ENCODE results near the gene ZPR1.

DNA sequence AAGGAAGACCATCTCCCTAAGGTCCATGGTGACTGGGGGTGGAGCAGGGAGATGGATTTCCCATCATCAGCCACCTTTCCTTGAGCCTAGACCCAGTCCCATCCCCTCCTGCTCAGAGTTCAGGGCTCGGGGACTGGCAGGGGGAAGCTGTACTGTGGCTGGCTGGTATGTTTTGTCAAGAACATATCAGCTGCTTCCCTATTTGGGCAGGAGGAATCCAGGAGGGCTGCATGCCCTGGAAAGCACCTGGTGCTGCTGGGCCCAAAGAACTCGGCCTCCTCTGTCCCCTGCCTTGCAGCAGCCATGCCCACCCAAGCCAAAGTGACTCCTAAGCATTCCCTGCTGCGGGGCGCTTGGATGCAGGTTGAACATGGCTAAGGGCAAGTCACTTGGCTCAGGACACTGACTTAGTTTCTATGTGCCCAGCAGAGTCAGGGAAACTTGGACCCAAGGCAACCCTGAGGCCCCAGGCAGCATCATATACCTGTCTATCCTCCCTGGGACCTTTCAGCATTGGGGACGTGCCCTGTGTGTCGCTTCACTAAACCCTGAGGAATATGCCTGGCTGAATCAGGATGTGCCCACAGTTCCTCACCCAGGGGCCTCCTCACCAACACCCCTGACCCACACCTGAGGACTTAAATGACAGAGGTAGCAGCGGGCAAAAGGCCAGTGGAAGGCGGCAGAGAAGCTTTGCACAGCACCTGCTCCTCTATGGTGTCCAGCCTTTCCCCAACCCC is 58.2 kb downstream of the ZPR1 start:
- TF ChIP-seq, protein P1, sequence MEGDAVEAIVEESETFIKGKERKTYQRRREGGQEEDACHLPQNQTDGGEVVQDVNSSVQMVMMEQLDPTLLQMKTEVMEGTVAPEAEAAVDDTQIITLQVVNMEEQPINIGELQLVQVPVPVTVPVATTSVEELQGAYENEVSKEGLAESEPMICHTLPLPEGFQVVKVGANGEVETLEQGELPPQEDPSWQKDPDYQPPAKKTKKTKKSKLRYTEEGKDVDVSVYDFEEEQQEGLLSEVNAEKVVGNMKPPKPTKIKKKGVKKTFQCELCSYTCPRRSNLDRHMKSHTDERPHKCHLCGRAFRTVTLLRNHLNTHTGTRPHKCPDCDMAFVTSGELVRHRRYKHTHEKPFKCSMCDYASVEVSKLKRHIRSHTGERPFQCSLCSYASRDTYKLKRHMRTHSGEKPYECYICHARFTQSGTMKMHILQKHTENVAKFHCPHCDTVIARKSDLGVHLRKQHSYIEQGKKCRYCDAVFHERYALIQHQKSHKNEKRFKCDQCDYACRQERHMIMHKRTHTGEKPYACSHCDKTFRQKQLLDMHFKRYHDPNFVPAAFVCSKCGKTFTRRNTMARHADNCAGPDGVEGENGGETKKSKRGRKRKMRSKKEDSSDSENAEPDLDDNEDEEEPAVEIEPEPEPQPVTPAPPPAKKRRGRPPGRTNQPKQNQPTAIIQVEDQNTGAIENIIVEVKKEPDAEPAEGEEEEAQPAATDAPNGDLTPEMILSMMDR (IDR thresholded peaks at IDR 0.05), result no peak
- TF ChIP-seq EZH2 (IDR thresholded peaks at IDR 0.05; ENCODE audit: borderline replicate concordance, insufficient read depth, low read depth, low read length, poor library complexity, severe bottlenecking), result no peak
